K562 (cell line): ENCODE measurements around the gene AQR. TPM values are rescaled to one million over a fixed set of nuclear protein-coding genes. Genes with fewer than 3 reads are reported as not detected.

Experiments
- ATAC-seq: fragments of 200-7000 bp; cut with Tn5 transposase; 3 replicates; pipeline ENCODE4 v1.9.1; 2020; ENCODE audit warnings: moderate library complexity
- BruUV-seq: library from RNA; stranded (reverse); fragments of 400-500 nt; replicated peaks from 2 replicates; lab custom pipeline; 2021; lab: Mats Ljungman, UMichigan
- CTCF ChIA-PET: fragments of 300-600 bp; formaldehyde crosslinking; extraction: SDS; loops from one replicate; lab custom pipeline; 2021; ENCODE audit warnings: low intra/inter-chr PET ratio; lab: Yijun Ruan, JAX
- POLR2A ChIA-PET: fragments of 300-600, 350-650 bp; sonication (Branson Sonifier 250); formaldehyde crosslinking; extraction: SDS; loops from one replicate; lab custom pipeline; 2021; ENCODE audit warnings: antibody characterized with exemption, inconsistent platforms; lab: Yijun Ruan, JAX
- DNase-seq, 4 experiments: peaks; one replicate each; pipeline versions ENCODE4 v3.0.0 to v3.0.0-alpha.2; 2011 to 2018; ENCODE audit warnings: low spot score in 3 of 4, mixed read lengths in 3 of 4; ENCODE audit errors: extremely low read depth in 1 of 4
- FAIRE-seq: peaks from 2 replicates; lab custom pipeline; 2011; peaks lifted over from hg19 to GRCh38; lab: Jason Lieb, UNC
- H2AFZ ChIP-seq: 2 replicates; pipeline ENCODE4 v1.6.0; 2011; ENCODE audit warnings: low read depth, low read length, control low read depth, inconsistent platforms
- H3K27ac ChIP-seq: fragments of 200-600 bp; 3 replicates; pipeline ENCODE4 v1.8.0; 2011; ENCODE audit warnings: low read depth, mild to moderate bottlenecking, control low read depth, inconsistent platforms, low read length, moderate library complexity, mixed read lengths; ENCODE audit errors: extremely low read depth
- H3K27me3 ChIP-seq, 2 experiments: fragments of 300-600 bp in 1 of 2; 2 replicates in 1 of 2; 3 replicates in 1 of 2; pipeline versions ENCODE4 v1.6.0 to v1.8.0; 2011; ENCODE audit warnings: inconsistent platforms in 2 of 2, low read length in 2 of 2, mild to moderate bottlenecking in 1 of 2, mixed read lengths in 1 of 2, moderate library complexity in 1 of 2; ENCODE audit not compliant: control insufficient read depth in 2 of 2, insufficient read depth in 2 of 2
- H3K36me3 ChIP-seq: fragments of 300-600 bp; 3 replicates; pipeline ENCODE4 v1.8.0; 2011; ENCODE audit warnings: mild to moderate bottlenecking, low read length, inconsistent platforms; ENCODE audit not compliant: control insufficient read depth, insufficient read depth
- H3K4me1 ChIP-seq, 2 experiments: fragments of 200-600 bp in 1 of 2; replicated peaks in 1 of 2; 2 replicates in 1 of 2; 3 replicates in 1 of 2; pipeline versions ENCODE4 v1.5.1 to v1.8.0; 2011; ENCODE audit warnings: inconsistent platforms in 2 of 2, low read length in 2 of 2, mild to moderate bottlenecking in 1 of 2, mixed read lengths in 1 of 2, moderate library complexity in 1 of 2; ENCODE audit not compliant: control insufficient read depth in 2 of 2, insufficient read depth in 2 of 2
- H3K4me2 ChIP-seq: 2 replicates; pipeline ENCODE4 v1.6.1; 2011; ENCODE audit warnings: low read length, control low read depth, inconsistent platforms, mixed read lengths; ENCODE audit not compliant: insufficient read depth
- H3K4me3 ChIP-seq: fragments of 200-600 bp; sonication (generic), shearing (Covaris generic); 2 replicates; pipeline ENCODE4 v1.5.1; 2016; ENCODE audit warnings: control low read depth, inconsistent platforms
- H3K79me2 ChIP-seq: fragments of 200-600 bp; 3 replicates; pipeline ENCODE4 v1.8.0; 2011; ENCODE audit warnings: low read length, inconsistent platforms; ENCODE audit not compliant: control insufficient read depth, insufficient read depth
- H3K9ac ChIP-seq, 2 experiments: 2 replicates each; pipeline versions ENCODE4 v1.6.0 to v1.6.1; 2011; ENCODE audit warnings: low read depth in 2 of 2, low read length in 2 of 2, control low read depth in 1 of 2, inconsistent platforms in 1 of 2, mild to moderate bottlenecking in 1 of 2, mixed read lengths in 1 of 2; ENCODE audit not compliant: insufficient read depth in 1 of 2
- H3K9me1 ChIP-seq: one replicate; pipeline ENCODE4 v1.6.0; 2011; ENCODE audit warnings: inconsistent platforms, mild to moderate bottlenecking, low read length, moderate library complexity; ENCODE audit not compliant: control insufficient read depth, insufficient read depth
- H3K9me3 ChIP-seq: replicated peaks from 2 replicates; pipeline ENCODE4 v1.5.1; 2011; ENCODE audit warnings: low read depth, low read length, inconsistent platforms; ENCODE audit not compliant: control insufficient read depth, insufficient read depth
- H4K20me1 ChIP-seq: replicated peaks from 2 replicates; pipeline ENCODE4 v1.6.1; 2011; ENCODE audit warnings: low read length, inconsistent platforms, mixed read lengths; ENCODE audit not compliant: control insufficient read depth, insufficient read depth
- CTBP1 ChIP-seq: fragments of 450-650 bp; IDR thresholded peaks from 2 replicates; pipeline ENCODE4 v1.6.1; 2016; ENCODE audit warnings: borderline replicate concordance
- PML ChIP-seq: IDR thresholded peaks from 2 replicates; pipeline ENCODE4 v1.6.1; 2012; ENCODE audit warnings: low read length, inconsistent platforms
- RBFOX2 ChIP-seq: fragments of 200-400 bp; formaldehyde crosslinking; IDR thresholded peaks from 2 replicates; pipeline ENCODE4 v1.6.1; 2017; ENCODE audit warnings: low read depth, mild to moderate bottlenecking, low read length, moderate library complexity
- TAF9B ChIP-seq: fragments of 450-650 bp; IDR thresholded peaks from 2 replicates; pipeline ENCODE4 v1.6.1; 2018; ENCODE audit warnings: mild to moderate bottlenecking; ENCODE audit not compliant: partially characterized antibody
- ZNF184 ChIP-seq: sonication (generic); formaldehyde crosslinking; IDR thresholded peaks from 2 replicates; pipeline ENCODE4 v1.5.0; 2020; ENCODE audit warnings: missing genetic modification reagents
- ZNF518B ChIP-seq: fragments of 250-450 bp; sonication (Bioruptor Pico); IDR thresholded peaks from 2 replicates; pipeline ENCODE4 v1.5.0; 2021; ENCODE audit warnings: mild to moderate bottlenecking, moderate library complexity
- WGBS: fragments of 100-300 bp; shearing (Covaris generic); methylation state at CpG from one replicate; pipeline ENCODE4 v1.1.6; 2016; ENCODE audit warnings: low coverage, mixed read lengths; ENCODE audit not compliant: insufficient coverage; ENCODE audit errors: missing lambda C conversion rate; 5-methylcytosine and 5-hydroxymethylcytosine counted together
- in situ Hi-C: fragments of 300-500 bp; cut with MboI; formaldehyde crosslinking; loops from 4 replicates; pipeline ENCODE4 v1.15.0; 2018; ENCODE audit warnings: inconsistent platforms, mixed read lengths
- intact Hi-C: fragments of 100-400 bp; cut with micrococcal nuclease; formaldehyde crosslinking; loops from 2 replicates; pipeline ENCODE4 v1.14.2; 2022
- polyA plus RNA-seq, 8 experiments: library from polyadenylated mRNA; depleted of rRNA in 4 of 8; stranded (reverse) in 5 of 8; unstranded in 3 of 8; fragments of >200 nt; fragmentation: Nextera tagmentation in 2 of 8; fragmentation: Illumina TruSeq in 1 of 8; extraction: Ambion mirVana in 2 of 8; extraction: Trizol in 1 of 8; gene quantifications; 2 replicates each; pipeline versions ENCODE4 v1.2.1 to v1.2.3, GENCODE V29; 2011 to 2014; ENCODE audit warnings: inconsistent platforms in 1 of 8, missing spikeins in 1 of 8
- total RNA-seq, 7 experiments: library from RNA; depleted of rRNA in 6 of 7; stranded (reverse); fragments of >200 nt in 6 of 7; fragmentation: Illumina TruSeq in 2 of 7; extraction: Trizol in 2 of 7; gene quantifications; 2 replicates each; pipeline versions ENCODE4 v1.2.1 to v1.2.3, GENCODE V29; 2011 to 2021; ENCODE audit warnings: low replicate concordance in 1 of 7

The AQR gene
- total and polyA plus RNA-seq, 9 of the 15 experiments (the other 6 are each of a cell fraction or from before 2014, with no cell fraction given), result 22.0 to 62.9 (median 39.3) TPM

- TF ChIP-seq RBFOX2 (no peak), ZNF518B (CRISPR knock-in tag) (no peak), CTBP1 (no peak), TAF9B (no peak)
Observed at GRCh38 chr15:34942363-34942762, 27.2 kb downstream of the AQR start (continued).

DNA sequence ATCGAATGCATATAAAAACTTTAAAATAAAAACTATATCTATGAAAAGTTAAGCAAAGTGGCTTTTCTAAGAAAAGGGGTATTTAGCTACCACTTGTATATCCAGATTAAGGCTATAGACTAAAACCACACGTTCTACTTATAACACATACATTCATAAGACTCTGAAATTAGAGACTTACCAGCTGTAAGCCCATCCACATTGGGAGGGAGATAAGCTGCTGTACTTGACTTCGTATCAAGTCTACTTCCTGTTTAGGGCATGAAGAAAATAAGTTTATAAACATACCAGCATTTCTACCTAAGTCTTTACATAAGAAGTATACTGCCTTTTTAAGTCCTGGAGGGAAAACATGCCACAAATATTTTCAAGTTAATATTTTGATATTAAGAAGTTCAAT lies 27.7 kb downstream of the AQR start:
- DNase-seq, result no peak
- Histone ChIP-seq H3K36me3 (peaks cover 77% of the 10 kb centered on the region), H2AFZ (no peak overlapping the region), H3K4me1 (peaks cover 0 to 3% of the 10 kb centered on the region in 2 experiments; a peak in 1 of 5 replicates), H3K27me3 (no peaks in the 10 kb centered on the region), H3K9me3 (no peaks in the 10 kb centered on the region), H3K9me1 (no peaks in the 10 kb centered on the region), H3K4me2 (no peak overlapping the region), H3K27ac (no peak overlapping the region), H3K9ac (no peak overlapping the region), H3K79me2 (no peaks in the 10 kb centered on the region), H3K4me3 (no peak overlapping the region), H4K20me1 (no peaks in the 10 kb centered on the region)
- no TSS peak for BruUV-seq
- TF ChIP-seq PML, result no peak
- TF ChIP-seq ZNF184 (CRISPR knock-in tag), result no peak
- in situ Hi-C loops, result no loop called here
- WGBS, result 46% methylated on average over 3 of the region's 3 CpGs
- intact Hi-C loops, result no loop called here
- ChIA-PET POLR2A (interaction anchor here (0.6 to 1.7 kb wide), 2 partner anchors 10 to 1996 kb away, joined by 3 to 4 read pairs; no protein-coding TSS in a partner anchor), CTCF (no interaction called here)
- ATAC-seq, result no peak
- no peak for FAIRE-seq
